Measurements from ENCODE around the gene RLIM. TPM values are rescaled to one million over a fixed set of nuclear protein-coding genes. Genes with fewer than 3 reads are reported as not detected.
"Not testable (repeated sequence)": the region's sequence is repeated elsewhere in the genome, so short reads cannot be mapped to it uniquely, and the experiment has no call there.

RLIM gene, protein sequence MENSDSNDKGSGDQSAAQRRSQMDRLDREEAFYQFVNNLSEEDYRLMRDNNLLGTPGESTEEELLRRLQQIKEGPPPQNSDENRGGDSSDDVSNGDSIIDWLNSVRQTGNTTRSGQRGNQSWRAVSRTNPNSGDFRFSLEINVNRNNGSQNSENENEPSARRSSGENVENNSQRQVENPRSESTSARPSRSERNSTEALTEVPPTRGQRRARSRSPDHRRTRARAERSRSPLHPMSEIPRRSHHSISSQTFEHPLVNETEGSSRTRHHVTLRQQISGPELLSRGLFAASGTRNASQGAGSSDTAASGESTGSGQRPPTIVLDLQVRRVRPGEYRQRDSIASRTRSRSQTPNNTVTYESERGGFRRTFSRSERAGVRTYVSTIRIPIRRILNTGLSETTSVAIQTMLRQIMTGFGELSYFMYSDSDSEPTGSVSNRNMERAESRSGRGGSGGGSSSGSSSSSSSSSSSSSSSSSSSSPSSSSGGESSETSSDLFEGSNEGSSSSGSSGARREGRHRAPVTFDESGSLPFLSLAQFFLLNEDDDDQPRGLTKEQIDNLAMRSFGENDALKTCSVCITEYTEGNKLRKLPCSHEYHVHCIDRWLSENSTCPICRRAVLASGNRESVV
- total RNA-seq (10 to 100 TPM; 25.2 to 44.5 (median 34.2) TPM), polyA plus RNA-seq (10 to 100 TPM in 1 of 2 donors, 1 to 10 TPM in 1; 9.9 to 14.6 TPM)
- long read RNA-seq, donor 1, full-length matches to known transcripts, result 30 of 40 reads
- long read RNA-seq, donor 1, partial matches to known transcripts, result 0 of 40 reads
- long read RNA-seq, donor 1, other reads (novel, unspliced or antisense), result 10 of 40 reads
- long read RNA-seq, donor 2, full-length matches to known transcripts, result 13 of 13 reads
- long read RNA-seq, donor 2, partial matches to known transcripts, result 0 of 13 reads
- long read RNA-seq, donor 2, other reads (novel, unspliced or antisense), result 0 of 13 reads
- long read RNA-seq, donor 3, full-length matches to known transcripts, result 28 of 34 reads
- long read RNA-seq, donor 3, partial matches to known transcripts, result 0 of 34 reads
- long read RNA-seq, donor 3, other reads (novel, unspliced or antisense), result 6 of 34 reads

DNA sequence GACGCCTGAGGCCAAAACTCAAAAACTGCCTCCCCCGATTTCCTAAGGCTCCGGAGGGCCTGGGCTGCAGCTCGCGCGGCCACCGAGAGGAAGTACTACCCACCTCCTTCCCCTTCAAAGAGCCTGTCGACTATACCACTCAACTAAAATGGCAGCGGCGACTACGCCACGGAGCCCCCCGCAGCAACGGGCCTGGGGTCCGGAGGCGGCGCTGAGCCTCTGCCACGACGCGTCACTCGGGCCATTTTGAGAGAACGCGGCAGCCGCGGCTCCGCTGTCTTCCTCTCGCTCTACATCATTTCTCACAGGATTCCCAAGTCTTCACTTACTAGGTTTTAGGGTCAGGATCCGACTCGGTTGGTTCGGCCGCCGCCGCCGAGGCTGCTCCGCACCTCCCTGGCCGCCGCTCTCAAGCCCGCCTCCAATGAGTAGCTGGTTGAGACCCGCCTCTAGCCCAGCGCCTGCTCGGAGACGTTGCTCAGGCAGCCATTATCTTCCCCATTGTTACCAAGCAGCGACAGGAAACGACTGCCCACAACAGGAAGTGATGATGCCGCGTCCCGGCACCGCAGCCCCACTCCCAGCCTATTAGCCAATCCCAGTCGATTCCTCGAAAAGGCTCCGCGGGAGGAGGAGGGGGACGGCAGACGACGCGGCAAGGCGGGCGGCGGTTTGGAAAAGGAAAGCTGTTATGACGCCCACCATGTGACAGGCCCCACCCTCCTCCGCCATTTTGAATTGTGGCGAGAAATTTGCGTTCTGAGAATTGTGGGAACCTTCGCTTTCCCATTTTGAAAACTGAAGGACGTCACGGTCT lies at the start of gene RLIM:
RLIM (minus strand) TSS at position 532 of the 817 bp plus-strand sequence. CDS start 18,647 bp downstream, outside the sequence.
- H3K27ac ChIP-seq, result peak within 1 kb of the TSS; percentile 56 to 90
- TF ChIP-seq POLR2A (IDR thresholded peaks at IDR 0.05) (peak; percentile 83), EP300 (IDR thresholded peaks at IDR 0.05) (peak; percentile 97), CTCF (IDR thresholded peaks at IDR 0.05) (no peak)
- DNase-seq, result peak; percentile 89 to 94 (median 91)
- H3K4me1 ChIP-seq (ENCODE audit: insufficient read depth), result no peaks in the 10 kb centered on the region
- H3K27me3 ChIP-seq, result no peaks in the 10 kb centered on the region
- intact Hi-C loops (cut with DNase I), result loop anchor here in 2 of 4 donors (5.0 to 10.0 kb wide), 2 partner anchors 60 to 192 kb away; partner anchors contain the start of gene SLC16A2 (in 1 of the 2)
- 34 to 53% (median 41%) methylated on average over 66 of the region's 66 CpGs for WGBS, 3 donors
- peak within 1 kb of the TSS; percentile 86 for H3K4me3 ChIP-seq
- no peaks in the 10 kb centered on the region for H3K9me3 ChIP-seq
- no peaks in the 10 kb centered on the region for H3K36me3 ChIP-seq

- H3K4me1 ChIP-seq (ENCODE audit: insufficient read depth), result no peaks in the 10 kb centered on the region
- TF ChIP-seq POLR2A (IDR thresholded peaks at IDR 0.05) (no peak), CTCF (IDR thresholded peaks at IDR 0.05) (no peak), EP300 (IDR thresholded peaks at IDR 0.05) (no peak)
- intact Hi-C loops (cut with DNase I), result no loop called here
- peaks cover 0 to 4% of the 10 kb centered on the region in 2 donors for H3K9me3 ChIP-seq
- H3K4me3 ChIP-seq, result no peak overlapping the region
- no peak for DNase-seq
- H3K27me3 ChIP-seq, result no peaks in the 10 kb centered on the region
- 50 to 61% (median 55%) methylated on average over 6 of the region's 6 CpGs for WGBS, 3 donors
- no peak overlapping the region for H3K27ac ChIP-seq
- H3K36me3 ChIP-seq, result no peaks in the 10 kb centered on the region
Observed at GRCh38 chrX:74656079-74656745, 41.8 kb upstream of the RLIM start.

- H3K27ac ChIP-seq; H3K36me3 ChIP-seq; intact Hi-C loops (cut with DNase I); H3K4me1 ChIP-seq (ENCODE audit: insufficient read depth); H3K27me3 ChIP-seq; H3K4me3 ChIP-seq; H3K9me3 ChIP-seq; DNase-seq: not testable (repeated sequence)
- 87 to 89% (median 88%) methylated on average over 4 of the region's 4 CpGs for WGBS, 3 donors
Observed at GRCh38 chrX:74654953-74655352, 40.5 kb upstream of the RLIM start.

- Histone ChIP-seq H3K4me1 (ENCODE audit: insufficient read depth) (no peaks in the 10 kb centered on the region), H3K27me3 (no peaks in the 10 kb centered on the region), H3K27ac (no peak overlapping the region), H3K9me3 (no peaks in the 10 kb centered on the region), H3K4me3 (no peak overlapping the region), H3K36me3 (no peaks in the 10 kb centered on the region)
- 58 to 75% (median 66%) methylated on average over 9 of the region's 9 CpGs for WGBS, 3 donors
- intact Hi-C loops (cut with DNase I), result no loop called here
- TF ChIP-seq EP300 (IDR thresholded peaks at IDR 0.05), result no peak
- TF ChIP-seq POLR2A (IDR thresholded peaks at IDR 0.05), result no peak
- no peak for DNase-seq
Observed at GRCh38 chrX:74636749-74637314, 22.4 kb upstream of the RLIM start.
